Astrocyte of the spinal cord (primary cell): ENCODE data around the gene STRIP1.

Experiments
- DNase-seq: peaks from one replicate; pipeline ENCODE4 v3.0.0; 2011; ENCODE audit warnings: low read depth, low spot score
- H3K4me3 ChIP-seq: 2 replicates; pipeline ENCODE4 v1.5.1; 2011; ENCODE audit warnings: low read depth, mild to moderate bottlenecking, low read length, moderate library complexity
- in situ Hi-C: cut with HindIII; loops from 2 replicates; pipeline ENCODE4 v1.10.0; 2017; ENCODE audit warnings: low sequenced_read_pairs
- TF ChIP-seq, protein P1 (sequence below): IDR thresholded peaks from 2 replicates; pipeline ENCODE4 v1.5.1; 2012; ENCODE audit warnings: low read depth, mild to moderate bottlenecking, low read length, inconsistent platforms

The STRIP1 gene

GRCh38 chr1:110098222-110099026 lies 64.0 kb downstream of the STRIP1 start:
- DNase-seq = no peak
- TF ChIP-seq, protein P1, sequence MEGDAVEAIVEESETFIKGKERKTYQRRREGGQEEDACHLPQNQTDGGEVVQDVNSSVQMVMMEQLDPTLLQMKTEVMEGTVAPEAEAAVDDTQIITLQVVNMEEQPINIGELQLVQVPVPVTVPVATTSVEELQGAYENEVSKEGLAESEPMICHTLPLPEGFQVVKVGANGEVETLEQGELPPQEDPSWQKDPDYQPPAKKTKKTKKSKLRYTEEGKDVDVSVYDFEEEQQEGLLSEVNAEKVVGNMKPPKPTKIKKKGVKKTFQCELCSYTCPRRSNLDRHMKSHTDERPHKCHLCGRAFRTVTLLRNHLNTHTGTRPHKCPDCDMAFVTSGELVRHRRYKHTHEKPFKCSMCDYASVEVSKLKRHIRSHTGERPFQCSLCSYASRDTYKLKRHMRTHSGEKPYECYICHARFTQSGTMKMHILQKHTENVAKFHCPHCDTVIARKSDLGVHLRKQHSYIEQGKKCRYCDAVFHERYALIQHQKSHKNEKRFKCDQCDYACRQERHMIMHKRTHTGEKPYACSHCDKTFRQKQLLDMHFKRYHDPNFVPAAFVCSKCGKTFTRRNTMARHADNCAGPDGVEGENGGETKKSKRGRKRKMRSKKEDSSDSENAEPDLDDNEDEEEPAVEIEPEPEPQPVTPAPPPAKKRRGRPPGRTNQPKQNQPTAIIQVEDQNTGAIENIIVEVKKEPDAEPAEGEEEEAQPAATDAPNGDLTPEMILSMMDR = no peak
- no peak overlapping the region for H3K4me3 ChIP-seq
- in situ Hi-C loops = no loop called here

DNA sequence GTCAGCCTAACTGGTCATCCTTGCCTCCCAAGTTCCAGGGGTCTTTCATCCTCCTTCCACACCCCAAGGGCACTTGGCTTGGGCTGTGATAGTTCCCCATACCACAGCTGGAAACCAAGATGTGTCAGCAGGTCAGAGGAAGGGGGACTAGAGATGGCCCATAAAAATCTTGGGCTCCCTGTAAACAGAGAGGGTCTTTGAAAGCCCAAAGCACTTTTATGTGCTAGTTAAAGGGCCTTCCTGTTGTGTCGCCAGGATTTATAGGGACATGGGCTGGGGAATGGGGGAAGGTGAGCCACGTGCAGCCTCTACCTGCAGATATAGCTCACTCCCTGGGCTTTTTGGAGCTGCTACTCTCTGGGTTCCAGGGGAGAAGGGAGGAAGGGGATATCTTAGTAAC lies 65.9 kb downstream of the STRIP1 start:
- TF ChIP-seq, protein P1 = no peak
- in situ Hi-C loops = no loop called here
- H3K4me3 ChIP-seq = no peak overlapping the region
- DNase-seq = no peak

- DNase-seq = no peak
- TF ChIP-seq, protein P1 = no peak
- in situ Hi-C loops = no loop called here
- no peak overlapping the region for H3K4me3 ChIP-seq
Observed at GRCh38 chr1:110102081-110102480, 67.7 kb downstream of the STRIP1 start.
